HG03039 (cell line): ENCODE measurements around the gene HSBP1.

ENCODE experiments used
- ATAC-seq: cut with Tn5 transposase; IDR thresholded peaks from one replicate; pipeline ENCODE4 v1.9.1; 2021; ENCODE audit warnings: mild to moderate bottlenecking, moderate library complexity; ENCODE audit not compliant: unreplicated experiment

HSBP1 gene

DNA sequence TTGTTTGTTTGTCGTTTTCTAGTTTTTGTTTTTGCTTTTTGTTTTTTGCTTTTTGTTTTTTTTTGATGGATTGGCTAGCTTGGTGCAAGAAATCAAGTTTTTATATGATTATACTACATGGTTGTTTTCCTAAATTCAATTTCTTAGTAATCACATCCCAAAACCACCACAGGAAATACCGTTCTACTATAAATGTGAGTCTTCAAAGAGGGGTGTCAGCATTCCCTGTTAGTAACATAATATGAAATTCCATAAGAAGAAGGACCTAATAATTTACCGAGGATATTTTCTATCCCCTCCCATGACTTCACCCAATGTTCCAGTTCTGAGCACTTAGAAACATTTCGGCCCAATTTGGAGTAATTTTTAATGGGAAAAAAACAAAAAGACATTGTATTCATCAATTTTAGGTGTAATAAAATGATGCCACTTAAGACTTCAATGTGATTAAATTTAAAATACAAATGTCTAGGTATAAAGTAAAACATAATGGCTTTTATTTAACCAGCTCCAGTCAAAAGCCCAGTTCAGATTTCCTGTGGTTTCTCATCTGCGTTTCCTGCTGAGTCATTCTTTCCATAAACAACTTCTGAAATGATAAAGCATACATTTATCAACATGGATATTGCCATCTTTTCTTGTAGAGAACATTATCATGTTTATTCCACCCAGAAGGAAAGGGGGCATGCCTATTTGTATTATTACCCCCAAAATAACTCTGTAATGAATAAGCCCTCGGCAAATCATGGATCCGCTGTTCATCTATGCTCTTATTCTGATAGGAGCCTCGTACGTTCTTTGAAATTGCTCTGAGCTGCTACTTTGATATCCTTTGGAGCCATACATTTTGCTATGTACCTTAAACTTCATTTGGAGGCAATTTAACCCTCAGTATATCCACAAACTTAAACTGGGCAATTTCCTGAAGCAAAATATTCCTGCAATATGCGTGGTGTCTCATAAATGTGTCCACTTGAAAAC lies 28.1 kb downstream of the HSBP1 start:
- ATAC-seq: no peak

DNA sequence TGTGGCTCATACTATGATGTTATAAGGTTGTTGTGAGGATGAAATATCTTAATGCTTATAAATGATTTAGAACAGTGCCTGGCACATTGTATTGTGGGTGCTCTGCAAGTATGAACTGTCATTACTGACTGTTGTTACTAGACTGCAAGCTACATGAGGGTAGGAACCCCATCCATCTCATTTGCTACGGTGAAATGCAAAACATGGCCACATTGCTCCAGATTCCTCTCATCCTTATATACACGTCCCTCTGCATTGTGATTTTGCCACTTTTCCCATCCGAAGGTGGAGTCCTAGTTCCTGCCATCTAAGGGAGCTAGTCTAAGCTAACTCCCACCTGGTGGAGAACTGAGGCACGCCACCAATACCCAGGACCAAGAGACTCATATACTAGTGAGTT lies 29.8 kb downstream of the HSBP1 start:
- ATAC-seq: no peak

DNA sequence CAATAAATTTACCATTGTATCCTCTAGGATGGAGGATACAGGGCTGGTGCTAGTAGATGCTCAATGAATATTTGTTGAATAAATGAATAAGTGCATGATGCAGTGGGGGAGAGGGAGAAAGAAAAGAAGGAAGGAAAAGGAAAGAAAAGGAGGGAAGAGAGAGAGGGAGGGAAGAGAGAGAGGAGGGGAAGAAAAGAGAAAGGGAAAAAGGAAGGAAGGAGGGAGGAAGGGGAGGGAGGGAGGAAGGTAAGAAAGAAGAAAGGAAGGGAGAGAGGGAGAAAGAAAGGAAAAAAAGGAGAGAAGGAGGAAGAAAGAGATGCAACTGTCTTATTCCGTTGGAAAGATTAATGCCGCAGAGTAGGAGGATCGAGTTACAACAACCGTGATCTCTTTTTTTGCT lies 30.4 kb downstream of the HSBP1 start:
- ATAC-seq: no peak

DNA sequence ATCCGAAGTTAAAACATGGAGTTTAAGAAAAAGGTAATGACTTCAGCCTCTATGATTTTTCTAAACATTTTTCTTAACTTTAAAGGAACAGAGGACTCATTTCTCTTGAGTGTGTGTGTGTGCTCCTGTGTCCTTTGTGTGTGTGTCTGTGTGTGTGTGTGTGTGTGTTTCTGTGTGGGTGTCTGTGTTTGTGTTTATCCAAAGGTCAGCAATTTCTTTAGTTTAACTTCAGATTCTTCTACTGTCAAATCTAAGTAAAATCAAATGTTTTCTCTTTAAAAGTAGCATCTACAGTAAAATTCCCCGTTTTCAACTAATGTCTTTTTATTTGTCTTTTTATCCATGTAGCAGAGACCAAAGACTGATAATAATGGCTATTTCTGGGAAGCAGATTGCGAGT lies 31.8 kb downstream of the HSBP1 start:
- ATAC-seq: no peak

DNA sequence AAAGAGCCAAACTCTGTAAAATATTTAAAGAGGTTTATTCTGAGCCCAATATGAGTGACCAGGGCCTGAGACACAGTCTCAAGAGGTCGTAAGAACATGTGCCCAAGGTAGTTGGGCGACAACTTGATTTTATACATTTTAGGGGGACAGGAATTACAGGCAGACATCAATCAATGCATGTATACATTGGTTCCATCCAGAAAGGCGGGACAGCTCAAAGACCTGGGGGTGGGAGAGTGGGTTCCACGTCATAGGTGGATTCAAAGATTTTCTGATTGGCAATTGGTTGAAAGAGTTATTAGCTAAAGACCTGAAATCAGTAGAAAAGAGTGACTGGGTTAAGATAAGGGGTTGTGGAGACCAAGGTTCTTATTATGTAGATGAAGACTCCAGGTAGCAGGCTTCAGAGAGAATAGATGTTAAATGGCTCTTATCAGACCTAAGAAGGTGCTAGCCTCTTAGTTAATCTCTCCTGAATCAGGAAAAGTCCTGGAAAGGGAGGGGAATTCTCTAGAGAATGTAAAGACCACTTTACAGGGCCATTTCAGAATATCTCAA lies 32.4 kb downstream of the HSBP1 start:
- ATAC-seq: no peak

DNA sequence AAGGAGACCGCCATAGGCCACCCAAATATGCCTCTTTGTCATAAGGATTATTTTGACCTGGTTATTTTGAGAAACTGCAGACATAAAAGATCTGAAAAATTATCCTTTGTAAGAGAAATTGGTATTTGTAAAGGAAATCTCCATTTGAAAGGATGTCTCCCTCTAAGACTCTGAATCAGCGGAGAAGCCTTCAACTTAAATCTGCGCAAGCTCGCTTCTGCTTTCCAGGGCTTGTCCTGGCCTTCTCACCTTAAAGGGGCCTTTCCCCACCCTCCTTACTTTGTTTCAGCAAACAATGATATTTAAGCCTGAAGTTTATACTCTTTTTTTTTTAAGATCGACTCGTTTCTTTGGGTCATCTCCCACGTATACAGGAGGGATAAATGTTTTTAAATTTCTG lies 34.5 kb downstream of the HSBP1 start:
- ATAC-seq: no peak

DNA sequence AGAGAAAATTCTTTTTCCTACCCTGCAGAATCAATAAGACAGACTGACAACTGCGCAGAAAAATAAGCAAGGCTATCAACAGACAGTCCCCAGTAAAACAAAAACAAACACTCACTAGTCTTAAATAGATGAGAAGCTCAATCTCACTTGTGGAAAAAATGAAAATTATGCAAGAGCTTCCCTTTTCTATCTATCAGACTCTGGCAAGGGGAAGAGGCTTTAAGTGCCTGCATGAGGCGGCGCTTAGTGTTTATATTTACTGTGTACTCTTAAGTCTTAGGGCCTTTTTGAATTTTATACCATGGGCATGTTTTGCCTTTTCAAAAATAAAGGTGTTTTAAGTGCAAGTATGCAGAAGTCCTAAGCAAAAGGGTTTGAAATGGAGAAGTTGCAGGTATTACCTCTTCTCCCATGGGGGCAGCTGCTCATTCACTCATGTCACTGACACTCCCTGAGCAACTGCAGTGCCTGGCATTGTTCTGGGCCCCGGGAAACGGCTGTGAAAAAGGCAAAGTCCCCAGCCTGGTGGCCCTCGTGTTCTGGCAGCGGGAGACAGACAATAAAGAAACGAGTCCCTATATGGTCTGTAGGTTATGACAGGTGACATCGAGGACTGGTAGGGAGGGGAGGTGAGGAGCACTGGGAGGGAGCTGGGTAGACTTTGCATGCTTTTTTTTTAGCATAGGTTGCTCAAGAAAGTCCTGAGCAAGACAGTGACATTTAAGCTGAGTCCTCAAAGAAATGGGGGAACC lies 35.2 kb downstream of the HSBP1 start:
- no peak for ATAC-seq

DNA sequence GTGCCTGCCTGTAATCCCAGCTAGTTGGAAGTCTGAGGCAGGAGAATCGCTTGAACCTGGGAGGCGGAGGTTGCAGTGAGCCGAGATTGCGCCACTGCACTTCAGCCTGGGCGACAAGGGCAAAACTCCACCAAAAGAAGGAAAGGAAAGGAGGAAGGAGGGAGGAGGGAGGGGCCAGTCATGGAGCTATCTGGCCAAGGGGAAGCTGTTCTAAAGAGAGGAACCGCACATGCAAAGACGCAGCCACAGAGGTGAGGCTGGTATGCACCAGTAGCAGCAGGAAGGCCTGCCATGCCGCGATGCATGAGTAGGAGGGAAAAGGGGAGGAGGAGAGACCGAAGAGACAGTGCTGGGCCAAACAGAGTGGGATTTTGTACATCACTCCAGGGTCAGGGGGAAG lies 35.9 kb downstream of the HSBP1 start:
- ATAC-seq: no peak

DNA sequence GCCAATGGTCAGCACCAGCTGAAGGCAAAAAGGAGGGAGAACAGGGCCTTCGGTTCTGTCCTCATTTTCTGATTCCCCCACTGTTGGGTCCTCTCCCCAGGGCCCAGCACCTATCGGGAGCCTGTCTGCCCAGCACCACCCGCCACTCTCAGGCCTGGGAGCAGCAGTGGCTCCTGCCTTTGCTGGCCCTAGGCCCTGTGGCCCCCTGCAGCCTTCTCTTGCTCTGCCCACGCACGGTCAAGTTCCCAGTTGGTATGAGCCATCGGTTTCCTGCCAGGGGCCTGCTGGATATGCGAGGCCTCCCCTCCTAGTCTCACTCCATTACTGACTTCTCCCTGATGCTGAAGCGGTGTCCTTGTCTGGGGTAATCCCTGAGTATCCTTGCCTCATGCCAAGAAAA lies 37.5 kb downstream of the HSBP1 start:
- no peak for ATAC-seq

DNA sequence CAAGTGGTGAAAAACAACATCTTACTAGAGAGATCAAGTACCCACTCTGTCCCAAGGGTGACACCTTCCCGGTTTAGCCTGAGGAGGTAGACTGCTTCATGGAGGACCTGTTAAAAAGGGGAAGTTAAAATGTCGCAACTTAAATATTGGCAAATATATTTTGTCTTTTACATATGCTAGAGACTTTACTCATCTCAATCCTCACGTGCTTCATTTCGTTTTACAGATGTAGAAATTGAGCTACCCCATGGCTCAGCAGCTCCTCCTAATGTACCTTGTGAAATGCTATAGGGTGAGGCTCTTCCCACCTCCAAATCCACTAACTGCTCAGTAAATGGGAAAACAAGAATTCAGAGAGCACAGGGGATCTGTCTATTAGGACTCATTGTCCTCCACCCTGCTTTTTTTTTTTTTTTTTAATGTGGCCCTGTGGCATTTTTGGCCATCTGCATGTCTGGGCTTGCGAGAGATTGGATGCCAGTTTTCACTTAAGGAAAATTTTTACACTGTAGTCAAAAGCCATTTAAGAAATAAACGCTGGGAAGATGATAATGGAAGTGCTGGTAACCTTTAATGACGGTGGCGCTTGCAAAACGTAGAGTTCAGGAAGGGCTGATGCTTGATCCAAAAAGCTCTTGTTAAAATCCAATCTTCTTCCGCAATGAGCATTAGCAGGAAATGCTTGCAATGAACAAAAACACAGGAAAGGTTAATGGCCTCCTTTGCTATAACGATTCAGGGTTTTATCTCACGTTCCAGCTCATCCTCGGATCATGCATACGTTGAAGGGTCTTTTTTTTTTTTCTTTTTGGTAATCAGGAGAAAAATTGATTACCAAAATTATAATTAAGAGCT lies 39.8 kb downstream of the HSBP1 start:
- ATAC-seq: no peak

DNA sequence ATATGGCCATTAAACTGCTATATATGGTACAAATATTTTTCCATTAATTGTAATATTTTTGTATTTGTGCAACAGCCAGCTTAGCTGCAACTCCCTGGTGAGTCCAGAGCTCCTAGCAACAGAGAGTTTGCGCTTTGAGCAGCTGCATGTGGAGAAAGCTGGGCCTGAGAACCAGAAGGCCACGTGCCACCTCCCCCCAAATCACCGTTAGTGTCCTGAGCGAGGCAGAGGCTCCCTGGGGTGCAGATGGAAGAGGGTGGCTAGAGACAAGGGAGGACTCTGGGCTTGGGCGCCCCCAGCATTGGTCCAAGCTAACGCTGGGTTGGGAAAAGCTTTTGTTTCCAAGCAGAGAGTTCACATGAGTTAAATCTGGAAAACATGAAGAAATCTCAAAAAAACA lies 41.6 kb downstream of the HSBP1 start:
- no peak for ATAC-seq

DNA sequence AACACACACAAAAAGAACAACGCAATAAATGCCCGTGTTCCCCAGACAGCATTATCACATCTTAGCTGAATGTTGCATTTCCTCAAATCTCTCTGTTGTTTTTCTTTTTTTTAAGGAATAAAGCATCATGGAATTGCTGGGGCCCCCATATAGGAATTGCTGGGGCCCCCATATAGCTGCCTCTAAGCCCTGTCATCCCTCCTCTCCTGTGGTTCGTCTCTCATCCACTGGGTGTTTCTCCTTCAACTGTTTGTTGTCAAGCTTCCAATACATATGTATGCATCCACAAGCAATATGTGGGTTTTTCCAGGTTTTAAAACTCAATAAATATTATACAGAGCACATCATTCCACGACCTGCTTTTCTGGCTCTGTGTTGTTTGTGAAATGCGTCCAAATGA lies 43.2 kb downstream of the HSBP1 start:
- ATAC-seq: no peak

DNA sequence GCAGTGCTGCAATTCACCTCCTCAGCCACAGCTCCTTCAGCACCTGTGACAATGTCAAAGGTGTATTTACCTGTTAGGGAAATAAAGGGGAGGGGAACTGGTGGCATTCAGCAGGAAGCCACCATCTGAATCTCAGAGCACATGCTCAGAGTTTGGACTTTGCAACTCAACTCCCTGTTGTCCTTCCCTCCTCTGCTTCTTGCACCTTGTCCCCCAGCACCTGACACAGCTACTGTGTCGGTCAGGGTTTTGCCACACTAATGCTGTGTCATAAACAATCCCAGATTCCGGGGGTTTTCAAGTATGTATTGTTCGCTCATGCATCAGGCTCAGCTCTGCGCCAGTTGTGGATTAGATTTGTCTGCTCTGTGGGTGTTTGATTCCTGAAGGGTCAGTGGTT lies 43.7 kb downstream of the HSBP1 start:
- no peak for ATAC-seq

DNA sequence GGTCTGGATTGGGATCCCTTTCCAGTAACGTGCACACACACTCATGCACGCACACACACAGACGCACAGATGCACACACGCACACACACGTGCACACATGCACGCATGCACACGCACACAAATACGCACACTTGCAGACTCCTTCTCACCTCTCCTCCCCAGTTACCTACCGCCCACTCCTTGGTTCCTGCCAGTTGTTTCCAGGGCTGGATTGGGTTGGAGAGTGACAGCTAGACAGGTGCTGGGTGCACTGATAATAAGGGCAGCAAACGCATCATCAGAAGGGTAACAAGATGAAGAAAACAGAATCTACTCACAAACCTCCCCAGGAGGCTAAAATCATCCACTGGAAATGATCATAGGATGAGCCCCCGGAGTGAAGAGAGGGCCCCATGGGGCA lies 45.0 kb downstream of the HSBP1 start:
- ATAC-seq: no peak

DNA sequence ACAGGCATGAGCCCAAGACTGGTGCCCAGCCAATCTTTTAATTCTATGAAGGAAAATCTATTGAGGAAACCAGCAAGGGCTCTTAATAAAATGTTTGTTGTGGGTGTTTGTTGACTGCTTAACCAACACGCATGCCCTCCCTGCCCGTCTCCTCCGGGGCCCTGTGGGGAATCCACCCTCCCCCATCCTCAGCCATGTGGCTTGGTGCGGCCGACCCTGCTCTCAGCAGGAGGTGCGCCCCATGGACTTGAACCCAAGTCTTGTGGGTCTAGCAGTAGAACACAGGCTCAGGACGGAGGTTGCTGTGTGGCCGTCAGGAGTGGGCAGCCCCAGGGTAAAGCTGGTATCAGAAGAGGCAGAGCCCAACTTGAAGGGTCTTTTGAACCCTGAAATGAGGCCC lies 46.1 kb downstream of the HSBP1 start:
- no peak for ATAC-seq

DNA sequence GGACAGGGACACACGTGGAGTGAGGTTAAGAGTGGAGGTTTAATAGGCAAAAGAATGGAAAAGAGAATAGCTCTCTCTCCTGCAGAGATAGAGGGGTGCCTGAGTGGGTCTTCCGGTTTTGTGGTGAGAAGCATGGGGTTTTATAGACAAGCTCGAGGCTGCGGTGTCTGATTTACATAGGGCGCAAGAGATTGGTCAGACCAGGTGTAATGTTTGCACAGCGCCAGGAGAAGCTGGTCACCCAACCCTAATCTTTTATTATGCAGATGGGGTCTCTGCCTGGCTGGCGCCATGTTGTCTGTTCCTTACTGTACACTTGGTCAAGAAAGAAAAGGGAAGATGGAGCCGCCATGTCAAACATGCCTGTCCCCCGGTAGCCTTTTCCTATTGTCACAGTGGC lies 46.6 kb downstream of the HSBP1 start:
- no peak for ATAC-seq

DNA sequence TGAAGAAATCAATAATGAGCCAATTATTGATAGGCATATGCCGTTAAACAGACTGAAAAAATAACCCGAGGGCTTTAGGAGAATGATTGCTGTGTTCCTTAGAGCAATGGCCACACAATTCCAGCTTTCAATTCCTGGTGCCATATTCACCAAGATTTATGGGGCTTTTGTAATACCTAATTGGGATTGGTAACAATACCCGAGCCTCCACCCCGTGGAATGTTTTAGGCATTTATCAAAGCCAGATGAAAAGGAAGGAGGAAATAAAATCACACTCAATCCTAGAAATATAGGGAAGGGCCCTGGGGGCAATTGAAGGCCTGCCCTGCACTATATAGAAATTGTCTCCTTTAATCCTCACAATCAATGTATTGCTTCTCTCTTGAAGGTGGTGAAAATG lies 49.0 kb downstream of the HSBP1 start:
- no peak for ATAC-seq

DNA sequence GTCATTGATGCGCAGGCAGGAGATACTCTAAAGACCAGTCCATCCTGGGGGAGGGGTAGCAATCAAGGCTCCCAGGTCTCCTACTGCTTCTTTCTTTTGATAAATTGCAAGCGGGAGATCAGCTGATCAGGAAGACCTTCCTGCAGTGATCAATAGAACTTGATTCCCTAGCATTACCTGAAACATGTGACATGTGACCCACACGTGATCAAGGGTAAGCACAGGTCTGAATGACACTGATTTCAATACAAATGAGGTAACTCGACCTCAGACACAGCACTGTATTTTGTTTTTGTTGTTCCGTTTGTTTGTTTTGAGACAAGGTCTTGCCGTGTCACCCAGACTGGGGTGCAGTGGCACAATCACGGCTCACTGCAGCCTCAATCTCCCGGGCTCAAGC lies 51.5 kb downstream of the HSBP1 start:
- no peak for ATAC-seq

DNA sequence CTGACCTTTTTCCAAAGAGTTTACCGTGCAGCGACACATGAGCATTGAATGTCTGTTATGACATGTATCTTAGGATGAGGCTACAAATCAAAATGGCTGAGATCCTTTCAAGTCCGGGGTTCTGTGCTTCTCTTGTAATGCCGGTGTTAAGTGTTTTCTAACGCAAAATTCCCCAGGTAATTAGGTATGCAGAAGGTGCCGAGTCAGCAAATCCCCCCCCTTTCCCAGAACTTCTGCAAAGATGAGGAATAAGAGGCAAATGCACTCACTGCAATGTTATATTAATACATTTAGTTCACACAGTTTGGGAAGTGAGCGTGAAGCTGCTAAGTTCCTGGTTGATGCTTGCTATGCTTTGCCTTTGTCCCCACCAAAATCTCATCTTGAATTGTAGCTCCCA lies 54.9 kb downstream of the HSBP1 start:
- ATAC-seq: no peak

DNA sequence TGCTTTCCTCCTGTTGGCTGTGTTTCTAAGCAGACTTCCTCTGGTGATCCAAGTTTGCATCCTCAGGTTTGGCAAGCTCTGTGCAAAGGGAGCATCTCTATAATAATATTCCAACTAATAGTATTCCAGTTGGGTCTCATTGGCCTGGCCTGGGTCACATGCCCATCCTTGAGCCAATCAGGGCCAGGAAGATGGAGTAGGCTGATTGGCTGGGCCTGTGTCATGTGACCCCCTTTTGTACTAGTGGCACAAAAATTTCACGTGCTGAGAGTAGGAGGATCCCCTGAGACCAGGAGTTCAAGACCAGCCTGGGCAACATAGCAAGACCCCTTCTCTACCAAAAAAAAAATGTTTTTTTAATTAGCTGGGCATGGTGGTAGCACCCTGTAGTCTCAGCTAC lies 55.9 kb downstream of the HSBP1 start:
- no peak for ATAC-seq
